Subcutaneous abdominal adipose tissue (tissue), 5 donors: ENCODE results near the gene ZNF33A.
"Not testable (repeated sequence)": the region's sequence is repeated elsewhere in the genome, so short reads cannot be mapped to it uniquely, and the experiment has no call there.

Experiments
- H3K27ac ChIP-seq: one replicate; pipeline ENCODE4 v1.7.0; 2013; ENCODE audit warnings: low read depth, mild to moderate bottlenecking, inconsistent platforms, low read length, moderate library complexity
- H3K27me3 ChIP-seq, 5 donors: one replicate each; pipeline ENCODE4 v1.7.0; 2013; ENCODE audit warnings: low read length in 5 of 5, inconsistent platforms in 1 of 5; ENCODE audit not compliant: control insufficient read depth in 5 of 5, insufficient read depth in 4 of 5
- H3K36me3 ChIP-seq, 5 donors: one replicate each; pipeline ENCODE4 v1.7.0; 2013; ENCODE audit warnings: low read length in 5 of 5; ENCODE audit not compliant: control insufficient read depth in 5 of 5, insufficient read depth in 5 of 5
- H3K4me1 ChIP-seq, 5 donors: one replicate each; pipeline ENCODE4 v1.7.0; 2013; ENCODE audit warnings: low read length in 5 of 5, mild to moderate bottlenecking in 3 of 5, moderate library complexity in 1 of 5; ENCODE audit not compliant: control insufficient read depth in 5 of 5, insufficient read depth in 5 of 5
- H3K4me3 ChIP-seq, 5 donors: one replicate each; pipeline ENCODE4 v1.7.0; 2013; ENCODE audit warnings: low read length in 5 of 5, low read depth in 1 of 5
- H3K9ac ChIP-seq, 5 donors: one replicate each; pipeline ENCODE4 v1.7.0; 2013; ENCODE audit warnings: low read length in 5 of 5, mild to moderate bottlenecking in 4 of 5, moderate library complexity in 3 of 5
- H3K9me3 ChIP-seq, 5 donors: one replicate each; pipeline ENCODE4 v1.7.0; 2013; ENCODE audit warnings: low read length in 5 of 5; ENCODE audit not compliant: control insufficient read depth in 5 of 5
- donor health status: healthy.
- donor health status: healthy.
- donor health status: healthy.
- donor health status: healthy.
- donor health status: healthy.

The ZNF33A gene

DNA sequence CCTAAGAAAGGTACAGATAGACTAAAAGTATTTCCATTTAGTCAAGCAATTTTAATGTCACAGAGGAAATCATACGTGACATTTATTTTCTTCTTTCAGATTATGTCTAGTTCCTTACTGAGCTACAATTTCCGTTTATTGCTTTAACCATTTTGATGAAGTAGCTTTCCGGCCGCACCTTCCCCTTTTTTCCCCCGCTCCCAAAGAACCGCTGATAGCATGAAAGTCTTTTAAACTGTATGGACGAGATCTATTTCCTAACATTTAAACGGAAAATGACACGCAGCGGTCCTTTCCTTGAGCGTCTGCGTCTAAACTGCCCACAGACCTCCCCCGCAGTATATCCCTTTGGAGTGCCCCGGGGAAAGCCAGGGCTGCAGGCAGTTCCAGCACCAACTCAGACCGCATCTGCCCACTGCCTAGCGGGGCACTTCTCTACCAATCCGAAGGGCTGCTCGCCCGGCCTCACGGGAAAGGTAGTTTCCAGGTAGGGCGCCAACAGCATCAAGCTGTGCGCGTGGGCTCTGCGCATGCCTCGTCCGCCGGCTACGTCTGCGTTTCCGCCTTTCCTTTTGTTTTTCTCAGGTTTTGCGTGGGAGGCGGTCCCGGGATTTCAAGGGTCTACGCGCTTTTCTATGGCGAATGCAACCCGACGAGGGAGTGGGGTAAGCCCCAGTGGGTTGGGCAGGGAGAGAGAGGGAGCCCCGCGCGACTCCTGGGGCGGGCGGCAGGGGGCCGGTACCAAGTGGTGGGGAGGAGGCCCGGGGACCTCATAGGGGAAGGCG, at the start of gene ZNF33A:
ZNF33A (plus strand) TSS at position 557 of the 785 bp plus-strand sequence. CDS start 1,667 bp downstream, outside the sequence.
- H3K36me3 ChIP-seq = peaks cover 2 to 10% (median 4%) of the 10 kb centered on the region in 5 donors
- H3K4me3 ChIP-seq = peak within 1 kb of the TSS; percentile 76 to 89 (median 86)
- peak within 1 kb of the TSS; percentile 66 to 90 (median 70) for H3K9ac ChIP-seq
- no peaks in the 10 kb centered on the region for H3K27me3 ChIP-seq
- peak within 1 kb of the TSS; percentile 96 for H3K27ac ChIP-seq
- H3K9me3 ChIP-seq = no peaks in the 10 kb centered on the region
- peaks cover 2 to 22% (median 11%) of the 10 kb centered on the region in 5 donors for H3K4me1 ChIP-seq

GRCh38 chr10:37965006-37965405, 45.5 kb upstream of the ZNF33A start:
- H3K36me3 ChIP-seq = peaks cover 19 to 54% (median 25%) of the 10 kb centered on the region in 5 donors
- peak overlapping the region in 3 of 5 donors; percentile 7 to 47 (median 22) for H3K4me3 ChIP-seq

GRCh38 chr10:37972396-37972795, 38.1 kb upstream of the ZNF33A start:
- no peaks in the 10 kb centered on the region for H3K9me3 ChIP-seq
- H3K36me3 ChIP-seq = peaks cover 14 to 28% (median 19%) of the 10 kb centered on the region in 5 donors
- no peak overlapping the region for H3K27ac ChIP-seq
- H3K4me3 ChIP-seq = no peak overlapping the region
- H3K4me1 ChIP-seq = peaks cover 0 to 20% (median 13%) of the 10 kb centered on the region in 5 donors
- no peak overlapping the region for H3K9ac ChIP-seq
- no peaks in the 10 kb centered on the region for H3K27me3 ChIP-seq

More at GRCh38 chr10:37965006-37965405, 45.5 kb upstream of the ZNF33A start:
- peaks cover 0 to 4% (median 0%) of the 10 kb centered on the region in 5 donors for H3K4me1 ChIP-seq
- H3K27ac ChIP-seq = no peak overlapping the region
- H3K27me3 ChIP-seq = no peaks in the 10 kb centered on the region
- no peak overlapping the region for H3K9ac ChIP-seq
- H3K9me3 ChIP-seq = peaks cover 0 to 17% (median 9%) of the 10 kb centered on the region in 5 donors

GRCh38 chr10:37975401-37975991, 35.0 kb upstream of the ZNF33A start:
- peak overlapping the region; percentile 91 for H3K27ac ChIP-seq
- peaks cover 0 to 20% (median 13%) of the 10 kb centered on the region in 5 donors for H3K4me1 ChIP-seq
- peaks cover 2 to 5% (median 4%) of the 10 kb centered on the region in 5 donors for H3K36me3 ChIP-seq
- H3K9me3 ChIP-seq = no peaks in the 10 kb centered on the region
- H3K4me3 ChIP-seq = peak overlapping the region; percentile 69 to 93 (median 84)
- no peaks in the 10 kb centered on the region for H3K27me3 ChIP-seq
- peak overlapping the region; percentile 29 to 97 (median 93) for H3K9ac ChIP-seq

- Histone ChIP-seq H3K4me3 (peak within 1 kb of the TSS; percentile 82 to 93 (median 84)), H3K27me3 (no peaks in the 10 kb centered on the region), H3K36me3 (peaks cover 0 to under 1% (median 0%) of the 10 kb centered on the region in 5 donors)
Measured at GRCh38 chr10:37976091-37976879, 34.2 kb upstream of the ZNF33A start, which contains the start of gene ZNF25. Gene ZNF25, minus strand, starts transcription at chr10:37976647. Its CDS starts 4,925 bp downstream, at chr10:37971722.

DNA sequence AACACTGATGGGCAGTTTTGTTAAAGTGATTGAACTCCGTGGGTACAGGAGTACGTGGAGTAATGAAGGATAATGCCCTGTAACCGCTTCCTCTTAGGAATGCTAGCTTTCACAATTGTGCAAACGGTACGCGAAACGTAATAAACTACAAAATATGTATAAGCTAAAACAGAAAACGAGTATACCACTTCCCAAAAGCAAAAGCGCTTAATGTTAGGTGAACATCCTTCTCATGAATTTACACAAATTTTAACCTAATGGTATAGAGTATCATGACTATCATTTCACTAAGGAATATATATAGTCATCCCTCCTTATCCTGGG, 33.6 kb upstream of the ZNF33A start:
- Histone ChIP-seq H3K4me1 (peaks cover 0 to 20% (median 13%) of the 10 kb centered on the region in 5 donors), H3K36me3 (no peaks in the 10 kb centered on the region), H3K27ac (peak overlapping the region; percentile 91), H3K9ac (peak overlapping the region in 4 of 5 donors; percentile 21 to 95 (median 68)), H3K4me3 (peak overlapping the region; percentile 82 to 93 (median 84)), H3K9me3 (no peaks in the 10 kb centered on the region), H3K27me3 (no peaks in the 10 kb centered on the region)

More at GRCh38 chr10:37976091-37976879, 34.2 kb upstream of the ZNF33A start, which contains the start of gene ZNF25:
- Histone ChIP-seq H3K9me3 (no peaks in the 10 kb centered on the region), H3K27ac (peak within 1 kb of the TSS; percentile 91), H3K4me1 (peaks cover 0 to 20% (median 13%) of the 10 kb centered on the region in 5 donors), H3K9ac (peak within 1 kb of the TSS; percentile 29 to 97 (median 93))

DNA sequence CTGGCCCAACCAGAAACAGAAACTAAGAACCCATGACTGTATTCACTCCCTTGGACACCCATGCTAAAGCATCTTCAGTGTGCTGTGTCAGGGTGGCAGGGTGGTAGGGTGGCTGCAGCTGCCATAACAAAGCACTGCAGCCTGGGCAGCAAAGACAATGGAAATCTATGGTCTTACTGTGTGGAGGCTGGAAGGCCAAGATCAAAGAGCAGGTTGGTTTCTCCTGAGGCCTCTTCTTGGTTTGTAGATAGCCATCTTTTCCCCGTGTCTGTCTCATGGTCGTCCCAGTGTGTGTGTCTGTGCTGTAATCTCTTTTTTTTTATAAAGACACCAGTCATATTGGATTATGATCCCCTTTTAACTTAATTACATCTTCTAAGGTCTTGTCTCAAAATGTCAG, 18.8 kb upstream of the ZNF33A start:
- Histone ChIP-seq H3K27ac (no peak overlapping the region), H3K4me3 (no peak overlapping the region), H3K9me3 (no peaks in the 10 kb centered on the region), H3K36me3 (no peaks in the 10 kb centered on the region), H3K9ac (no peak overlapping the region), H3K4me1 (no peaks in the 10 kb centered on the region), H3K27me3 (no peaks in the 10 kb centered on the region)

DNA sequence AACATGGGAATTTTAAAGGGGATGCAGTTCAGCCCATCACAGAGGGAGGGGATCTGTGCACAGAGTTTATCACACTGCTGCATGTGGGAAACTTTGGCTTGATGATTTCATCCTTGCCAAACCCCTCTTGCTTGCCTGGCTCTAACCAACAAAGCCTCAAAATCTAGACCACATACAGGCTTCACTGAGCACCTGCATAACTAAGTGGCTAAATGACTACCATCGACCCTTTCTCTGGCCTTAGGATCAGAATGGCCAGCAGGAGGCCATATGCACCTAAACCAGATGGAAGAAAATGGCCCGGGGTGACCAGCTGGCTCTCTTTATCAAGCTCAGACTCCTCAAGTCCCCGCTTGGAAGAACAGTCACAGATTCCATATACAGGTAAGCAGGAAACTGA, 18.4 kb upstream of the ZNF33A start:
- Histone ChIP-seq H3K27ac (no peak overlapping the region), H3K36me3 (no peaks in the 10 kb centered on the region), H3K9me3 (no peaks in the 10 kb centered on the region), H3K27me3 (no peaks in the 10 kb centered on the region), H3K9ac (no peak overlapping the region), H3K4me3 (no peak overlapping the region), H3K4me1 (no peaks in the 10 kb centered on the region)

DNA sequence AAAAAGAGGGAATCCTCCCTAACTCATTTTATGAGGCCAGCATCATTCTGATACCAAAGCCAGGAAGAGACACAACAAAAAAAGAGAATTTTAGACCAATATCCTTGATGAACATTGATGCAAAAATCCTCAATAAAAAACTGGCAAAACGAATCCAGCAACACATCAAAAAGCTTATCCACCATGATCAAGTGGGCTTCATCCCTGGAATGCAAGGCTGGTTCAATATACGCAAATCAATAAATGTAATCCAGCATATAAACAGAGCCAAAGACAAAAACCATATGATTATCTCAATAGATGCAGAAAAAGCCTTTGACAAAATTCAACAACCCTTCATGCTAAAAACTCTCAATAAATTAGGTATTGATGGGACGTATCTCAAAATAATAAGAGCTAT, 11.6 kb upstream of the ZNF33A start:
- H3K4me3 ChIP-seq, H3K9ac ChIP-seq, H3K27ac ChIP-seq, H3K4me1 ChIP-seq, H3K9me3 ChIP-seq, H3K27me3 ChIP-seq, H3K36me3 ChIP-seq: not testable (repeated sequence)
